H1 (cell line): Measurements from ENCODE around the gene SSBP3. TPM values are rescaled to one million over a fixed set of nuclear protein-coding genes. Genes with fewer than 3 reads are reported as not detected.
A peak's percentile ranks its signal among the peaks of the same experiment; 100 is the strongest.

Source experiments
- CTCF ChIA-PET: fragments of 300-600 bp; sonication (Branson Sonifier 250); formaldehyde crosslinking; loops from one replicate; lab custom pipeline; 2021; ENCODE audit not compliant: partially characterized antibody; lab: Charles Lee
- POLR2A ChIA-PET: fragments of 300-600 bp; sonication (Branson Sonifier 250); formaldehyde crosslinking; loops from one replicate; lab custom pipeline; 2021; ENCODE audit warnings: inconsistent platforms; ENCODE audit not compliant: partially characterized antibody; lab: Charles Lee
- DNase-seq, 2 experiments: peaks; one replicate each; pipeline versions ENCODE4 v3.0.0 to v3.0.0-alpha.2; 2010 to 2022; ENCODE audit warnings: low spot score in 2 of 2, low read depth in 1 of 2, mixed read lengths in 1 of 2
- FAIRE-seq: peaks from 2 replicates; lab custom pipeline; 2011; peaks lifted over from hg19 to GRCh38; lab: Jason Lieb, UNC
- H2AFZ ChIP-seq: 2 replicates; pipeline ENCODE4 v1.8.1; 2012; ENCODE audit warnings: low read length, inconsistent platforms
- H2AK5ac ChIP-seq: 2 replicates; pipeline ENCODE4 v1.6.1; 2013; ENCODE audit warnings: low read depth, low read length
- H2BK120ac ChIP-seq: replicated peaks from 2 replicates; pipeline ENCODE3; 2013; ENCODE audit warnings: low read depth, low read length, inconsistent platforms
- H2BK12ac ChIP-seq: 2 replicates; pipeline ENCODE4 v1.6.1; 2013; ENCODE audit warnings: low read depth, low read length
- H2BK15ac ChIP-seq: 2 replicates; pipeline ENCODE4 v1.6.1; 2013; ENCODE audit warnings: low read length
- H2BK20ac ChIP-seq: 2 replicates; pipeline ENCODE4 v1.6.1; 2013; ENCODE audit warnings: low read length
- H2BK5ac ChIP-seq: 2 replicates; pipeline ENCODE4 v1.6.1; 2013; ENCODE audit warnings: low read depth, low read length
- H3K14ac ChIP-seq: 2 replicates; pipeline ENCODE4 v1.6.1; 2013; ENCODE audit warnings: inconsistent platforms; ENCODE audit not compliant: insufficient read length
- H3K18ac ChIP-seq: 2 replicates; pipeline ENCODE4 v1.6.1; 2013; ENCODE audit warnings: low read length; ENCODE audit errors: extremely low read depth
- H3K23ac ChIP-seq: 2 replicates; pipeline ENCODE4 v1.6.1; 2013; ENCODE audit warnings: inconsistent platforms; ENCODE audit not compliant: insufficient read length
- H3K23me2 ChIP-seq: 2 replicates; pipeline ENCODE4 v1.6.1; 2013; ENCODE audit warnings: low read depth, low read length
- H3K27ac ChIP-seq: 2 replicates; pipeline ENCODE4 v1.6.1; 2011; ENCODE audit warnings: low read depth, low read length, inconsistent platforms
- H3K27me3 ChIP-seq, 4 experiments: replicated peaks in 1 of 4; 1 replicate in 1 of 4; 2 replicates in 3 of 4; pipeline versions ENCODE4 v1.6.1 to v1.8.1; 2011 to 2013; ENCODE audit warnings: low read length in 3 of 4, mild to moderate bottlenecking in 3 of 4, inconsistent platforms in 2 of 4, mixed read lengths in 2 of 4, moderate library complexity in 1 of 4; ENCODE audit not compliant: control insufficient read depth in 3 of 4, insufficient read depth in 3 of 4; ENCODE audit errors: extremely low read depth in 1 of 4
- H3K36me3 ChIP-seq, 4 experiments: 2 replicates each; pipeline versions ENCODE4 v1.6.1 to v1.8.1; 2011 to 2013; ENCODE audit warnings: mild to moderate bottlenecking in 4 of 4, low read length in 3 of 4, moderate library complexity in 2 of 4, control low read depth in 1 of 4, inconsistent platforms in 1 of 4; ENCODE audit not compliant: insufficient read depth in 4 of 4, control insufficient read depth in 2 of 4
- H3K4ac ChIP-seq: replicated peaks from 2 replicates; pipeline ENCODE3; 2013; ENCODE audit warnings: low read length, low read depth, mixed read lengths, inconsistent platforms; ENCODE audit not compliant: insufficient read length
- H3K4me1 ChIP-seq, 4 experiments: replicated peaks in 1 of 4; 1 replicate in 1 of 4; 2 replicates in 3 of 4; pipeline versions ENCODE4 v1.6.1 to v1.8.1; 2011 to 2013; ENCODE audit warnings: low read length in 3 of 4, inconsistent platforms in 2 of 4, mixed read lengths in 1 of 4; ENCODE audit not compliant: insufficient read depth in 4 of 4, control insufficient read depth in 3 of 4
- H3K4me2 ChIP-seq, 2 experiments: 2 replicates each; pipeline versions ENCODE4 v1.6.1 to v1.8.1; 2011 to 2013; ENCODE audit warnings: low read depth in 2 of 2, low read length in 2 of 2, control low read depth in 1 of 2, inconsistent platforms in 1 of 2, mild to moderate bottlenecking in 1 of 2; ENCODE audit not compliant: insufficient read depth in 1 of 2
- H3K4me3 ChIP-seq, 4 experiments: fragments of 200-600, 300-600 bp in 1 of 4; sonication (generic), shearing (Covaris generic), sonication (Bioruptor Twin) in 1 of 4; 2 replicates each; pipeline versions ENCODE4 v1.5.1 to v1.8.1; 2011 to 2016; ENCODE audit warnings: low read length in 4 of 4, low read depth in 3 of 4, control low read depth in 2 of 4, inconsistent platforms in 2 of 4, mild to moderate bottlenecking in 2 of 4, mixed read lengths in 1 of 4, moderate library complexity in 1 of 4; ENCODE audit not compliant: insufficient read depth in 2 of 4; ENCODE audit errors: extremely low read depth in 1 of 4
- H3K56ac ChIP-seq: replicated peaks from 2 replicates; pipeline ENCODE3; 2013; ENCODE audit warnings: low read depth, mild to moderate bottlenecking, mixed read lengths, low read length, inconsistent platforms; ENCODE audit not compliant: insufficient read length
- H3K79me1 ChIP-seq: 2 replicates; pipeline ENCODE4 v1.6.1; 2013; ENCODE audit warnings: low read depth, low read length, control low read depth
- H3K79me2 ChIP-seq, 2 experiments: 2 replicates each; pipeline versions ENCODE4 v1.6.1 to v1.8.1; 2012 to 2013; ENCODE audit warnings: low read length in 2 of 2, mild to moderate bottlenecking in 2 of 2, inconsistent platforms in 1 of 2; ENCODE audit not compliant: insufficient read depth in 2 of 2, control insufficient read depth in 1 of 2
- H3K9ac ChIP-seq, 4 experiments: replicated peaks in 1 of 4; 1 replicate in 1 of 4; 2 replicates in 3 of 4; pipeline versions ENCODE4 v1.6.1 to v1.8.1; 2011 to 2013; ENCODE audit warnings: low read depth in 3 of 4, low read length in 3 of 4, control low read depth in 2 of 4, mild to moderate bottlenecking in 2 of 4, moderate library complexity in 2 of 4, inconsistent platforms in 1 of 4; ENCODE audit errors: extremely low read depth in 1 of 4
- H3K9me3 ChIP-seq, 2 experiments: 2 replicates each; pipeline versions ENCODE4 v1.6.1 to v1.8.1; 2012 to 2013; ENCODE audit warnings: mild to moderate bottlenecking in 2 of 2, moderate library complexity in 2 of 2, control low read depth in 1 of 2, inconsistent platforms in 1 of 2, low read depth in 1 of 2, low read length in 1 of 2, mixed read lengths in 1 of 2; ENCODE audit not compliant: insufficient read depth in 2 of 2
- H4K20me1 ChIP-seq, 2 experiments: replicated peaks in 1 of 2; 2 replicates each; pipeline versions ENCODE3 to v1.8.1; 2011 to 2013; ENCODE audit warnings: inconsistent platforms in 2 of 2, low read length in 2 of 2, mild to moderate bottlenecking in 1 of 2; ENCODE audit not compliant: insufficient read depth in 2 of 2, control insufficient read depth in 1 of 2
- H4K5ac ChIP-seq: 2 replicates; pipeline ENCODE4 v1.6.1; 2013; ENCODE audit warnings: low read length, low read depth, mixed read lengths, inconsistent platforms; ENCODE audit not compliant: insufficient read length
- H4K8ac ChIP-seq: 2 replicates; pipeline ENCODE4 v1.8.0; 2013; ENCODE audit warnings: mild to moderate bottlenecking, moderate library complexity, low read length, inconsistent platforms; ENCODE audit not compliant: insufficient read depth; ENCODE audit errors: extremely low read depth
- H4K91ac ChIP-seq: replicated peaks from 2 replicates; pipeline ENCODE3; 2013; ENCODE audit warnings: low read length, mixed read lengths, inconsistent platforms; ENCODE audit not compliant: insufficient read length
- BACH1 ChIP-seq: IDR thresholded peaks from 2 replicates; pipeline ENCODE4 v1.6.1; 2012; ENCODE audit warnings: low read length, improper control_type of control experiment
- CBX8 ChIP-seq: fragments of 300-800, 300-1000 bp; sonication (generic); IDR thresholded peaks from 2 replicates; pipeline ENCODE4 v1.7.1; 2016; ENCODE audit warnings: low read depth, low read length, borderline replicate concordance
- EGR1 ChIP-seq: IDR thresholded peaks from 2 replicates; pipeline ENCODE4 v1.6.1; 2011; ENCODE audit warnings: low read depth, low read length, borderline replicate concordance
- EZH2 ChIP-seq: fragments of 200-600 bp; sonication (generic); IDR thresholded peaks from 2 replicates; pipeline ENCODE4 v1.7.1; 2012; ENCODE audit warnings: low read depth, mild to moderate bottlenecking, moderate library complexity, low read length, inconsistent platforms; ENCODE audit not compliant: severe bottlenecking
- KDM1A ChIP-seq: fragments of 200-600, 300-600 bp; sonication (generic); IDR thresholded peaks from 2 replicates; pipeline ENCODE4 v1.7.1; 2016; ENCODE audit warnings: mild to moderate bottlenecking, low read length, borderline replicate concordance
- POLR2A ChIP-seq, 2 experiments: IDR thresholded peaks; 1 replicate in 1 of 2; 2 replicates in 1 of 2; pipeline ENCODE4 v1.6.1; 2011; ENCODE audit warnings: low read depth in 2 of 2, low read length in 2 of 2, mild to moderate bottlenecking in 2 of 2; ENCODE audit errors: control extremely low read depth in 1 of 2
- SAP30 ChIP-seq: fragments of 300-600 bp; sonication (generic); IDR thresholded peaks from 2 replicates; pipeline ENCODE4 v1.7.1; 2012; ENCODE audit warnings: low read length, moderate library complexity, mild to moderate bottlenecking, inconsistent platforms; ENCODE audit not compliant: insufficient read depth, insufficient replicate concordance
- WGBS, 2 experiments: shearing (Covaris generic) in 1 of 2; methylation state at CpG; one replicate each; pipeline versions ENCODE4 v1.1.6 to v1.1.7; 2013 to 2015; ENCODE audit warnings: low lambda C conversion rate in 2 of 2, mixed read lengths in 2 of 2, inconsistent platforms in 1 of 2, low coverage in 1 of 2, missing lambda C conversion rate in 1 of 2; ENCODE audit not compliant: insufficient replicate concordance in 2 of 2, insufficient coverage in 1 of 2, insufficient read length in 1 of 2; ENCODE audit errors: extremely low coverage in 1 of 2, missing lambda C conversion rate in 1 of 2; 5-methylcytosine and 5-hydroxymethylcytosine counted together
- polyA plus RNA-seq, 7 experiments: library from polyadenylated mRNA; depleted of rRNA in 3 of 7; stranded (reverse) in 5 of 7; unstranded in 2 of 7; fragments of >200 nt in 5 of 7; fragments of 200-250 nt in 2 of 7; gene quantifications; 1 replicate in 5 of 7; 2 replicates in 1 of 7; 4 replicates in 1 of 7; pipeline versions ENCODE4 v1.2.1 to v1.2.3, GENCODE V29; 2011 to 2013; ENCODE audit warnings: missing spikeins in 2 of 7, mixed read lengths in 2 of 7
- total RNA-seq: library from RNA; stranded (reverse); fragmentation: NEBNext Ultra II Directional; extraction: Animal tissue kit (Norgen Biotek cat#: 25700); gene quantifications from 2 replicates; pipeline ENCODE4 v1.2.1, GENCODE V29; 2021
- TF ChIP-seq, protein P1 (sequence below), 3 experiments: IDR thresholded peaks; 1 replicate in 2 of 3; 2 replicates in 1 of 3; pipeline versions ENCODE4 v1.5.1 to v1.6.1; 2011; ENCODE audit warnings: low read length in 3 of 3, mild to moderate bottlenecking in 3 of 3, inconsistent platforms in 2 of 3, low read depth in 1 of 3, moderate library complexity in 1 of 3; ENCODE audit not compliant: insufficient read depth in 1 of 3; ENCODE audit errors: control extremely low read depth in 1 of 3

The SSBP3 gene
- total and polyA plus RNA-seq, 2 of the 8 experiments (the other 6 are each of a cell fraction or from before 2014, with no cell fraction given): 99.7 to 133 TPM

DNA sequence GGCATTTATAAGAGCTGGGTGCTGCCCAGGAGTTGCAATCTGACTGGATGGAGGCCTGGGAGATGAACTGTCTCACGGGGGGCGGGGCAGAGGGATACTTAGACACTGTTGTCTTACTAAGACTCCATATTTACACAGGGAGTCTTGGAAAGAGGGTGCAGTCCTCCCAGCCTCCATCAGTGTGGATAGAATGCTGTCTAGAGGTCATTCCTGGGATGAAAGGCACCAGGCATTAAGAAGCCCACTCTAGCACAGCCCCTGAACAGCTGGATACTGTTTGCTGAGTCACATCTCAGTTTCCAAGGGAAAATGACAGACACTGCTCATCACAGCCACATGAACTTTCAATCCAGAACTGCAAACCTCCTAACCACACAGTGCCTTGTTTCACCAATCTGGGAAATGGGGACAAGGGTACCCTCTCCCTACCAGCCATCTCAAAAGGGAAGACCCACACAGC, 43.3 kb downstream of the SSBP3 start:
- peaks cover 3 to 99% of the 10 kb centered on the region in 2 experiments for H3K79me2 ChIP-seq
- no peak for FAIRE-seq
- H3K4ac ChIP-seq: no peak overlapping the region
- no peak overlapping the region for H3K18ac ChIP-seq
- H2BK12ac ChIP-seq: no peak overlapping the region
- peaks cover 17% of the 10 kb centered on the region for H3K79me1 ChIP-seq
- H3K9ac ChIP-seq: no peak overlapping the region
- H3K27ac ChIP-seq: no peak overlapping the region
- H3K14ac ChIP-seq: no peak overlapping the region
- H4K91ac ChIP-seq: no peak overlapping the region
- no peak overlapping the region for H4K8ac ChIP-seq
- ChIA-PET CTCF (interaction anchor here (0.7 to 8.3 kb wide), 5 partner anchors 30 to 135 kb away, joined by 3 to 69 read pairs (median 4); no protein-coding TSS in a partner anchor), POLR2A (no interaction called here)
- H4K5ac ChIP-seq: no peak overlapping the region
- H2BK15ac ChIP-seq: no peak overlapping the region
- no peak overlapping the region for H2AK5ac ChIP-seq
- 0 out of 2 replicates have a peak overlapping the region, but pooled peaks have one; percentile 27 for H2BK5ac ChIP-seq
- H3K9me3 ChIP-seq: no peaks in the 10 kb centered on the region
- 86% methylated on average over 2 of the region's 2 CpGs; no CpG with 5 or more reads in 1 of the 2 experiments for WGBS, 2 experiments
- no peak overlapping the region for H2BK120ac ChIP-seq
- no peak overlapping the region for H3K23ac ChIP-seq
- H3K4me2 ChIP-seq: no peak overlapping the region
- no peak overlapping the region for H2AFZ ChIP-seq
- no peaks in the 10 kb centered on the region for H3K27me3 ChIP-seq
- DNase-seq: no peak
- H3K36me3 ChIP-seq: peaks cover 0 to 15% (median 2%) of the 10 kb centered on the region in 4 experiments; a peak in 2 of 8 replicates
- H3K56ac ChIP-seq: no peak overlapping the region
- peaks cover 9 to 38% (median 26%) of the 10 kb centered on the region in 4 experiments for H3K4me1 ChIP-seq
- peaks cover 0 to 26% of the 10 kb centered on the region in 2 experiments for H4K20me1 ChIP-seq
- TF ChIP-seq EZH2: no peak
- no peak for TF ChIP-seq CBX8
- TF ChIP-seq POLR2A (IDR thresholded peaks at IDR 0.05; ENCODE audit: control extremely low read depth in 1 of 2, low read depth in 2 of 2, low read length in 2 of 2): no peak
- TF ChIP-seq, protein P1, sequence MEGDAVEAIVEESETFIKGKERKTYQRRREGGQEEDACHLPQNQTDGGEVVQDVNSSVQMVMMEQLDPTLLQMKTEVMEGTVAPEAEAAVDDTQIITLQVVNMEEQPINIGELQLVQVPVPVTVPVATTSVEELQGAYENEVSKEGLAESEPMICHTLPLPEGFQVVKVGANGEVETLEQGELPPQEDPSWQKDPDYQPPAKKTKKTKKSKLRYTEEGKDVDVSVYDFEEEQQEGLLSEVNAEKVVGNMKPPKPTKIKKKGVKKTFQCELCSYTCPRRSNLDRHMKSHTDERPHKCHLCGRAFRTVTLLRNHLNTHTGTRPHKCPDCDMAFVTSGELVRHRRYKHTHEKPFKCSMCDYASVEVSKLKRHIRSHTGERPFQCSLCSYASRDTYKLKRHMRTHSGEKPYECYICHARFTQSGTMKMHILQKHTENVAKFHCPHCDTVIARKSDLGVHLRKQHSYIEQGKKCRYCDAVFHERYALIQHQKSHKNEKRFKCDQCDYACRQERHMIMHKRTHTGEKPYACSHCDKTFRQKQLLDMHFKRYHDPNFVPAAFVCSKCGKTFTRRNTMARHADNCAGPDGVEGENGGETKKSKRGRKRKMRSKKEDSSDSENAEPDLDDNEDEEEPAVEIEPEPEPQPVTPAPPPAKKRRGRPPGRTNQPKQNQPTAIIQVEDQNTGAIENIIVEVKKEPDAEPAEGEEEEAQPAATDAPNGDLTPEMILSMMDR (IDR thresholded peaks at IDR 0.05; ENCODE audit: control extremely low read depth in 1 of 3, insufficient read depth in 1 of 3, low read depth in 1 of 3, low read length in 3 of 3): no peak
- TF ChIP-seq KDM1A: peak; percentile 65; the same call in 1 of the 2 replicates
- no peak for TF ChIP-seq EGR1
- TF ChIP-seq BACH1: 0 out of 2 replicates have a peak, but pooled peaks have one; percentile 14
- TF ChIP-seq SAP30: no peak
- no peak overlapping the region for H2BK20ac ChIP-seq
- no peak overlapping the region for H3K4me3 ChIP-seq
- H3K23me2 ChIP-seq: no peaks in the 10 kb centered on the region
